HG03575 (cell line): ENCODE results near the gene TSPAN9.

Experiments used
- ATAC-seq: cut with Tn5 transposase; IDR thresholded peaks from one replicate; pipeline ENCODE4 v1.9.1; 2021; ENCODE audit not compliant: unreplicated experiment, insufficient number of reproducible peaks, low FRiP score; ENCODE audit errors: extremely low read depth

The TSPAN9 gene

DNA sequence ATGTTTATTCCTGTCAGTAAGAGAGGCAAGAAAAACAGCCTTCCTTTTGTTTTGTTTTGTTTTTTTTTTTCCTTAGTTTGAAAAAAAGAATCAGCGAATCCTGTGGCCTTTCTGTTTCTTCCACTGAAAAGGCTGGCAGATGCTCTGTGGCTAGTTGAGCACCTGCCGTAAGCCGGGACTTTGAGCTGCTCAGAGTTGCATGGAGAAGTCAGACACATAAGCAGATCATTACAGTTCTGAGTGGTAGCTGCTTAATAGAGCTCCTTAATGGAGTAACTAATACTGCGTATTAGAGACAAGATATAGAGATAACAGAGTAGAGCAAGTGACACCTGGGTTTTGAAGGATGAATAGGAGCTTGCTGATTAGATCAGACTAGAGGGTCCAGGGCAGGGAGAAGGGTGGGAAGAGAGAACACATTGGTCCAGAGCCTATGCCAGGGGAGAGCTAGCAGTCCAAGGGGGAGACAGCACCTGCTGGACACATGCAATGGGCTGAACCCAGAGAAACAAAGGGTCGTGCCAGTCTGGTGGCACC lies 129.4 kb downstream of the TSPAN9 start:
- ATAC-seq = no peak

DNA sequence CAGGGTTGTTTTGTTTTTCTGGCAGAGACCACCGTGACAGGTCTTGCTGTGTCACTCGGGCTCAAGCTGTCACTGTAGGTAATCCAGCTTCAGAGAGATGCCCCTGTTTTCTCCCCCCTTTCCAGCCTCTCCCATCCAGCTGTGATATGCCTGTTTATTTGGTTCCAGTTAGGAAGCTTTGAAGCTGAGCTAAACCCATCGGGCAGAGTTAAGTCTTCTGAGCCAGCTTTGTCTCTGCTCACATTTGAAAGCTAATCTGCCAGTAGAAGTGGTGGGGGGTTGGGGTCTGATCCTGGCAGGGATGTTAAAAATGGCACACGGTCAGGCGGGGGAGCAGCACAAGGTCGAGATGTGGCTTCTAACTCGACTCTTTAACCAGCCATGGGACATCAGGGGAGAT lies 130.0 kb downstream of the TSPAN9 start:
- ATAC-seq = no peak

DNA sequence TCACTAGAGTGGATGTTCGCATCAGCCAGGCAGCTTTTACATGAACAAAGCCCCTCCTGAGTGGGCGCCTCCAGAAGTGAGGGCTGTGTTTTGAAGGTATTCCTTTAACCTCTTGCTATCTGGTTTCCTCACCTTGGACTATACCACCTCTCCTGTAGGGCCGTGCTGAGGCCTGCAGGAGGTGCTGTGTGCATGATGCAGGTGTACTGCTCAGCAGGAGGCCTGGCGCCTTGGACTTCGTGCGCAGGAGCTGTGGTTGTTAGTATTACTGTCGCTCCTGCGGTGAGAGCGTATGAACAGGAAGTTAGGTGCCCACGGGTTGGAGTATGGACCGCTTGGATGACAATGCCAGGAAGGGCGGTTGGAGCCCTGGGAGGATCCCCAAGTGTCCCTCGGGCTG lies 130.7 kb downstream of the TSPAN9 start:
- ATAC-seq = no peak

DNA sequence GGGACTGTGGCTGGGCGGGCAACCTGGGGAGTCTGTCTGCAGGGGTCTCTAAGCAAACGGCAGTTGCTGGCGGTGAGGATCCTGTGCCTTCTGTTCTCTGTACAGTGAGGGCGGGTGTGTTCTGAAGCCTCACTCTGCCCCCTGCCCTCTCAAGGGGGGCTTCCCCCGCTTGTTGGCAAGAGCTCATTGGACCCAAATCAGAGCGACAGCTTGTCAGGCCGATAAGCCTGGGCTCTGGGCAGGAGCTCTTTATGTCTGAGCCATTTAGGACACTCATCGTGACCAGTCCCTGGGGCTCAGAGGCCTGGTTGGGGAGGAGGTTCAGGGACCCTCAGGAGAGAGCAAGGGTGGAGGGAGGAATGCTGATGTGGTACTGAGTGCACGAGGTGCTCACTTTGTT lies 136.0 kb downstream of the TSPAN9 start:
- ATAC-seq = no peak

DNA sequence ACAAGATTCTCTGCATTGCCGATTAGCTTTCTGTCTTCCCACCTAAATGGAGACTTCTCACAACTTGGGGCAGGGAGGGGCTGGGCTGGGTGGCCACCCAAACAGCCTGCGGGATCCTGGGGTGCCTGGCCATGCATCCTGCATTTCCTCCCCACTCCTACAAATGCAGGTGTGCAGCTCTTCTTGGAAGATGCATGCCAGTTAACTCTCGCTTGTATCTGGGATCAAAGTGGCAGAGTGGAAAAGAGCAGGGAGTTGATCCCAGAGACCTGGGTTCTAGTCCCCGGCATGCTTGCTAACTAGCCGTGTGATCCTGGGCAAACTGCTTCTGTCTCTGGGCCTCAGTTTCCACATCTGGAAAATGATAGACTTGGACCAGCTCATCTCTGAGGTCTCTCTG lies 136.6 kb downstream of the TSPAN9 start:
- no peak for ATAC-seq

- ATAC-seq = no peak
Measured at GRCh38 chr12:3214526-3215365, 137.6 kb downstream of the TSPAN9 start.

DNA sequence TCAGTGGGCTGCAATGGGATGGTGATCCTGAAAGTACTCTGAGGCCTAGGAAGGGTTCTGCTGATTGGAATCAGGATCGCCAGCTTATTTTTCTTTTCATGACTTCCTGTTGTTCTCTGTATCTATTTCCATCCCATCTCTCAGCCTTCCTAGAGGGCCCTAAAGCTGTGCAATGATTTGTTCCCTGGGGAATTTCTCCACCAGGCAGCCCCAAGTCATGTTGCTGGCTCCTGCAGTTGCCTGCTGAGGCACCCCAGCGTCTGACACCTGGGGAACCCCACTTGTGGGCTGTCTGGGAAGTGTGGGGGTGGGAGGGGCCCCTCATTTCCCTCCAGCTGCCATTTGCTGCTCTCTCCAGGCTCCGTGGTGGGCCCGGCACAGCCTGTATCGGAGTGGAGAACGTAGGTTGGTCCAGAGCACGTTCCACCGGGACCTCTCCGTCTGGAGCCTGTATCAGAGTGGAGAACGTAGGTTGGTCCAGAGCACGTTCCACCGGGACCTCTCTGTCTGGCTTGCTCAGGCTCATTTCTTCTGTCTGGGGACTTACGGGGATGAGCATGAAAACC lies 138.3 kb downstream of the TSPAN9 start:
- ATAC-seq = no peak

DNA sequence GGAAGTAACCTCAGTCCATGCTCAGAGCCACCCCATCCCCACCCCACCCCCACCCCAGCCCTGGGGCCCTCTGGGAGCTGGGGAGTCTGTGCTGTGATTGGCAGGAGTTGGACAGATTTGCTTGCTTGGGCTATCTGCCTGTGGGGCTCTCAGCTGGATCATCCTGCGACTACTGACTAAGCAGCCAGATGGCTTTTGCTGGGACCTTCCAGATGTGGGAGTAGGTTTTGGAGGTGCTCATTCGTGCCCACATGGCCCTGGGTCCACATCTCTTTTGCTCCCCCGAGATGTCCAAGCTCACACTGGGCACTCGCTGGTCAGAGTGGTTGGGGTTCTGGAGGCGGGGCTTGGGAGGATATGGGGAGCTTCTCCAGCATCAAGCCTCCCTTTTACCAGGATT lies 138.9 kb downstream of the TSPAN9 start:
- no peak for ATAC-seq

DNA sequence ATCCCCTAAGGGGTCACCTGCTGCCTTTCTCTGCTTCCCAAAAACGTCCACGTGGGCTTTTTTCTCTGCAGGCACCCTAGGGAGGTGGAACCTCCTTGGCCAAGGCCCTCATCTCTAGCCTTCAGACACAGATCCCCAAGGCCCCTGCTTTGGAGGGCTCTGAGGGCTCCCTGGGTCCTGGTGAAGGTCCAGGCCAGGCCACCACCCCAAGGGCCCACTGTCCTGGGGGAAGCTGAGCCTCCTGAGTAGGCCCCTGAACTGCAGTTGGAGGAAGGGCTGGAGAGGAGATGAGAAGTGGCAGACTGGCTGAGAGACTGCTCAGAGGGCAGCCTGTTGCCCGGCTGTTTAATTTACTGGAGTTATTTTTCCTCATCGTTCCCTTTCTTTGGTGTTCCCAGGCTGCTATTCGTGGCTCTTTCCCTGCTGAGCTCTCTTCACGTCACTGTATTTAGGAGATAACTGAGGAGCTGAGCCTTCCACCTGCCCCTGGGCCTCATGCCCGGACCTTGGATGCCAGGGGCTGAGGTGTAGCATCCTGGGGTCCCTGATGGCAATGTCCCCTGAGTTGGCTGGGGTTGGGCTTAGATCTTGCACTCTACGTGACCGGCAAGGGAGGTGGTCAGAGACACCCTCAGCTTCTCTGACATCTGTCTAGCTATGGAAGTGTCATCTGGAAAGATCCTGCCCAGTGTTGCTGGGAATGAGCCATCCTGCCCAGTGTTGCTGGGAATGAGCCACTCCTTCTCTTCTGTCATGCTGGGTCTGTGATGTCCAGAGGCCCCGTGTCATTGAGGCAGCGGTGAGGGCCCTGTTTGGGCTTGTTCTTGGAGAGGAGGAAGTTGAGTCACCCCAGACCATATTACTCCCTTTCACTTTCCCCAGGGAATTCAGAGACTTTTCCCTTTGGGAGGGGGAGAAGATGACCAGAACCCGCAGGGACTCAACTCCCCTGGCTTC lies 139.8 kb downstream of the TSPAN9 start:
- ATAC-seq = no peak

- no peak for ATAC-seq
Measured at GRCh38 chr12:3217683-3218079, 140.5 kb downstream of the TSPAN9 start.

GRCh38 chr12:3218228-3219171 lies 141.3 kb downstream of the TSPAN9 start:
- ATAC-seq = no peak

DNA sequence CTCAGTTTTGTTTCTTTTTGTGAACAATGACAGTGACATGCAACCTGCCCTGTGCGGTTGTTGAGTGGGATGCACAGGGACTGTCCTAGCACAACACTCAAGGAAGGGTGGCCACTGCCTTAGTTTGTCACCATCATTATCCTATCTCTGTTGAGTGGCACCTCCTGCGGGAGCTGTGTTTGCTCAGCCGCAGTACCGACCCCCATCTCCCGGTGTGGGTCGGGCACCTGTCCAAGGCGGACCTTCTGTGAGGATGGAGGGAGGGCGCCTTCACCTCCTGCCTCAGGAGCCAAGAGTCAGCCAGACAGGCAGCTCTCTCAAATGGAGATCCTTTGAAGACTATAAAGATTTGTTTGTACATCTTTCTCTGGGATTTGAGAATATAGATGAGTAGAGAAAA lies 142.1 kb downstream of the TSPAN9 start:
- ATAC-seq = no peak

DNA sequence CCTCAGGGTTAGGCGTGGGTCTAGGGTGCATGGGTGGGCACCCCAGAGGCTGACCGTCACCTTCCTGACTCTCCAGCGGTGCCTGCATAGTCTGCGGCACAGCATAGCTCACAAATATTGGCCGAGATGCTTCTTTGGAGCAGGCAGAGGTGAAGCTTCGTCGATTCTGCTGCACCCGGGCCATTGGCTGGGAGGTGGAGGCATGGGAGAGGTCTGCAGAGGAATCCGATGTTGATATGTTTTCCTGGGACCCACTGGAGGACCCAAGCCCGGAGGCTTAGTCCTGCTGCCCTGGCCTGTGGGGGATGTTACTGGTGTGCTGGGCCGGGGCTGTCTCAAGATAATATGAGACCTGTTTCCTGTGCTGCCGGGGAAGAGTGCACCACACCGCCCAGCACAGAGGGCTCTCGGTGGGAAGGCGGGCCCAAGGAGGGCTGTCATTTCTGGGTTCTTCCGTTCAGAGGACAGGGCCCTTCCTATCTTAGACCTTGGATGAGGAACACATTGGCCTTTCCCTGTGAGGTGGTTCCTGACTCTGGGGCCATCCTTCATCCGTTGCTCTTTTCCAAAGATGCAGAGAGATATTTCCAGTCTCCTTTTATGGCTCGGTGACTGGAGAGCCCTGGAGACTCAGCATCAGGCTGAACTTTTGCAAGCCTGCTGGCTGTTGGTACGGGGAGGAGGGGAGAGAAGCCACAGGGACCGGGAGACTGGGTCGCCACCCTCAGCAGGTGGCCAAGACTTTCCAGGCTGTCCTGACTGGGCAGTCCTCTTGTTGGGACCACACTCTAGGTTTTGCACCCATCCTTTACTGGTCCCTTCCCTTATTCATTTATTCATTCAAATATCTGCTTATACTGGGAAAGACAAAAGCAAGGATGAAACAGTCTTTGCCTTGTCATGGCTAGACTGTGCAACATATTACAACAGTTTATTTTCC lies 143.5 kb downstream of the TSPAN9 start:
- no peak for ATAC-seq

DNA sequence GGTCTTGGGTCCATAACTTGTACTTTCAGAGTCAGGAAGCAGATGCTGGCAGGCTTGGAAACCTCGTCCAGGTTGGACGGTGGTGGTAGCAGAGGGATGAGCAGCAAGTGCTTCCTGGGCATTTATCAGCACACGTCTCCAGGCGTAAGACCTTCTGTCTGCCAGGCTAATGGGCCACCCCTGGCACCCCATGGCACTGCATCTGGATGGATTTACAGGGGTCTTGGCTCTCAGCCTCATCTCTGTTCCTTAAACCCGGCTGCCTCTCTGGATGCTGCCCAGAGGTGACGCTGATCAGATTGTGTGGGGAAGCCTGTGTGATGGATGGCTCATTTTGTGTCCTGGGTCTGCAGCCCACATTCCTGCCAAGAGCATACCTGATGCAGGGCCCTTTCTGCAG lies 145.1 kb downstream of the TSPAN9 start:
- no peak for ATAC-seq

- ATAC-seq = no peak
Measured at GRCh38 chr12:3222979-3223378, 145.8 kb downstream of the TSPAN9 start.

- no peak for ATAC-seq
Measured at GRCh38 chr12:3223601-3224529, 146.7 kb downstream of the TSPAN9 start.

DNA sequence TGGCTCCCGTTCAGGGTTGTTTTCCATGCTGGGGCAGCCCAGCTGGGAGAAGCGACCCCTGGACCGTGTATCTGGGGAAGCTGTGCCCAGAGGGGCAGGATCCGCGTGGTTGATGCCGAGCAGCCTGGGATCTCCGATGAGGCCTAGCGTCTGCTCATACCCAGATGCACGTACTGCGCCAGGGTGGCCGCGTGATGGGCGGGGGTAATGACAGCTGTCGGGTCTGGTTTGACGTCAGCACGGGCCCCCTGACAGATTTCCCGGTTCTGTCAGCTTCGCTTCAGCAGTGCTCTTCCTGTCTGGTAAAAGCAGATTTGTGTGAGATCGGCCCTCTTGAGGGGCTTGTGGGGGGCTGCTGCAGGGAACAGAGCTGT lies 147.3 kb downstream of the TSPAN9 start:
- ATAC-seq = no peak
